HG02852 (cell line): ENCODE results near the gene GPX2.
"Not testable (repeated sequence)": the region's sequence is repeated elsewhere in the genome, so short reads cannot be mapped to it uniquely, and the experiment has no call there.

Experiments
- ATAC-seq: cut with Tn5 transposase; IDR thresholded peaks from one replicate; pipeline ENCODE4 v1.9.1; 2021; ENCODE audit warnings: mild to moderate bottlenecking, moderate library complexity; ENCODE audit not compliant: unreplicated experiment

GPX2 gene

GRCh38 chr14:64915029-64915424, 27.5 kb downstream of the GPX2 start:
- ATAC-seq, result no peak

- peak; percentile 89 for ATAC-seq
Measured at GRCh38 chr14:64914237-64915028, 28.1 kb downstream of the GPX2 start, which contains the start of gene CHURC1. CHURC1 (plus strand) TSS chr14:64914455; CDS start chr14:64914496, 41 bp downstream.

- ATAC-seq, result not testable (repeated sequence)
Measured at GRCh38 chr14:64913477-64913876, 29.1 kb downstream of the GPX2 start.

- ATAC-seq, result no peak
Measured at GRCh38 chr14:64912261-64912660, 30.3 kb downstream of the GPX2 start.

- no peak for ATAC-seq
Measured at GRCh38 chr14:64910847-64911495, 31.6 kb downstream of the GPX2 start.

GRCh38 chr14:64906022-64906421, 36.5 kb downstream of the GPX2 start:
- no peak for ATAC-seq

GRCh38 chr14:64899958-64900357, 42.6 kb downstream of the GPX2 start:
- ATAC-seq, result no peak

GRCh38 chr14:64891839-64892375, 50.6 kb downstream of the GPX2 start:
- ATAC-seq, result no peak

GRCh38 chr14:64891173-64891838, 51.2 kb downstream of the GPX2 start:
- no peak for ATAC-seq

GRCh38 chr14:64889352-64889751, 53.2 kb downstream of the GPX2 start:
- no peak for ATAC-seq
